Choroid plexus epithelial cell (primary cell): ENCODE results near the gene PTPN5.
A peak's percentile ranks its signal among the peaks of the same experiment; 100 is the strongest.

ENCODE experiments used
- DNase-seq: peaks from one replicate; pipeline ENCODE4 v3.0.0-alpha.2; 2010; ENCODE audit warnings: low read depth
- H3K4me3 ChIP-seq: 2 replicates; pipeline ENCODE4 v1.5.1; 2011; ENCODE audit warnings: low read depth, mild to moderate bottlenecking, control low read depth, low read length, moderate library complexity
- TF ChIP-seq, protein P1 (sequence below): conservative IDR thresholded peaks from 2 replicates; pipeline ENCODE4 v1.5.1; 2011; ENCODE audit warnings: low read depth, mild to moderate bottlenecking, control low read depth, inconsistent platforms, low read length, moderate library complexity

PTPN5 gene

DNA sequence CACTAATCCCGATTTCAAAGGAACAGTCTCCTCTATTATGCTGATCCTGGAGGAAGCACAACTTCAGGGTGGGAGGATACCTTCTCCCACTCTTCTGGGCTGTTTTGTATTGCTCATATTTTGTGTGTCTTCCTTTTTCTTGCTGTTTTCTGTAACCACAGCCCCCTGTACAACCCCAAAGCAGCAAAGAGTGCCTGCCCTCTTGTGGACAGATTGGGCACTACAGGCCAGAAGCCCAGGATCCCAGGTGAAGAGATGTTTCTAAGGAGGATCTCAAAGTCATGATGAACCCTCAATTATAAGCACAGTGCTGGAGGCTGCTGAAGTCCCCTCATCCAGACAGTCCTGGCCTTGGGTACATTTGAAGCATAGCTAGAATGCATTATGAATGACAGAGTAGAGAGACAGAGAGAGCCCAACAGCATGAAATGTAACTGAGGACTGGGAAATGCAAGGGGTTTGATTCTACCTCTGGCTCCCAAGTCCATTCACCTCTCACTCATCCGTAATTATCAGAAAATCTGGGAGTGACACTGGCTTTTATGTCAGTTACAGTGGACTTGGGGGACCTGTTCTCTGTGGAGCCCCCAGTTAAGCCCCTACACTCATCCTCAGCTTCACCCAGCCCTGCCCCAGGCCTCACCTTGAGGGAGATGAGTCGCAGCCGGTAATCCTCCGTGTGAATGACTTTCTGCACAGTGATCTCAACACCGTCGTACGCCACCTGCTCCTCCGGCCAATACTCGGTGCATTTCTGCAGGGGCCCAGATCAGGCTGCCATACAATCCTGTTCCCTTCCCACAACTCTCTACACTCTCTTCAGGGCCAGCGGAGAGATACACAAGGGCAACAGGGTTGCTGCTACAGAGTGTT, 59.4 kb downstream of the PTPN5 start:
- TF ChIP-seq, protein P1, sequence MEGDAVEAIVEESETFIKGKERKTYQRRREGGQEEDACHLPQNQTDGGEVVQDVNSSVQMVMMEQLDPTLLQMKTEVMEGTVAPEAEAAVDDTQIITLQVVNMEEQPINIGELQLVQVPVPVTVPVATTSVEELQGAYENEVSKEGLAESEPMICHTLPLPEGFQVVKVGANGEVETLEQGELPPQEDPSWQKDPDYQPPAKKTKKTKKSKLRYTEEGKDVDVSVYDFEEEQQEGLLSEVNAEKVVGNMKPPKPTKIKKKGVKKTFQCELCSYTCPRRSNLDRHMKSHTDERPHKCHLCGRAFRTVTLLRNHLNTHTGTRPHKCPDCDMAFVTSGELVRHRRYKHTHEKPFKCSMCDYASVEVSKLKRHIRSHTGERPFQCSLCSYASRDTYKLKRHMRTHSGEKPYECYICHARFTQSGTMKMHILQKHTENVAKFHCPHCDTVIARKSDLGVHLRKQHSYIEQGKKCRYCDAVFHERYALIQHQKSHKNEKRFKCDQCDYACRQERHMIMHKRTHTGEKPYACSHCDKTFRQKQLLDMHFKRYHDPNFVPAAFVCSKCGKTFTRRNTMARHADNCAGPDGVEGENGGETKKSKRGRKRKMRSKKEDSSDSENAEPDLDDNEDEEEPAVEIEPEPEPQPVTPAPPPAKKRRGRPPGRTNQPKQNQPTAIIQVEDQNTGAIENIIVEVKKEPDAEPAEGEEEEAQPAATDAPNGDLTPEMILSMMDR = peak; percentile 99
- DNase-seq = peak; percentile 68
- H3K4me3 ChIP-seq = no peak overlapping the region

DNA sequence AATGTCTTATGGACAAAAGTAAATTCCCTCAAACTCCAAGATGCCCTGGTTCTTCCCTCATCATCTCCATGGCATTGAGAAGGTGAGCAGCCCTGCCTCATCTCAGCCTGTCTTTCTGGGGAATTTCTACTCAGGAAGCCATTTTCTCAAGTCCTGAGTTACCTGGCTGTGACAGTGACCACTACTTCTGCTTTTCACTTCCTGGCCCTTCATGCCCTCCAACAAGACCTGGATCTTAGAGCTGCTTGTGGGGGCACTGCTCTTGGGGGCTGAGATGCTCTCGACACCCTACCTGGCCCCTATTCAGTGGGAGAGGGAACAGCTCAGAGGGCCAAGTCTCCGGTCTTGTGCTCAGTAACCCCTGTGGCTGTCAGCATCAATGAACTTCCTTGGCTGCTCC, 60.2 kb downstream of the PTPN5 start:
- no peak for DNase-seq
- H3K4me3 ChIP-seq = no peak overlapping the region
- TF ChIP-seq, protein P1 = no peak

DNA sequence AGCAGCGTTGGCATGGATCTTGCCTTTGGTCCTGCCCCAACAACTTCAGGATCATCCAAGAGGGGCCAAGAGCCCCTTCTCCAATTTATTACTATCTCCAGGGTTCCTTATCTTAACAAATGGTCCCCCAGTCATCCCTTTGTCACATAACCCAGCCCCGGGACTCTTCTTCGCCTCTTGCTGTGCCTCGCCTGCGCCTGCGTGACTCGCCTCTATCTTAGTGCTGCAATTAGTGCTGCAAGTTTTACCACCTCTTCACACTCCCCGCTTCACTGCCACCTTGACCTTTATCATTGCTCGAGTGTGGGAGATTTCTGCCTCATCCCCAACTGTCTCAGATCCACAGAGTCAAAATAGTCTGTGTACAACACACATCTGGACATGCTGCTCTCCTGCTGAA, 61.6 kb downstream of the PTPN5 start:
- TF ChIP-seq, protein P1 = no peak
- no peak for DNase-seq
- no peak overlapping the region for H3K4me3 ChIP-seq

DNA sequence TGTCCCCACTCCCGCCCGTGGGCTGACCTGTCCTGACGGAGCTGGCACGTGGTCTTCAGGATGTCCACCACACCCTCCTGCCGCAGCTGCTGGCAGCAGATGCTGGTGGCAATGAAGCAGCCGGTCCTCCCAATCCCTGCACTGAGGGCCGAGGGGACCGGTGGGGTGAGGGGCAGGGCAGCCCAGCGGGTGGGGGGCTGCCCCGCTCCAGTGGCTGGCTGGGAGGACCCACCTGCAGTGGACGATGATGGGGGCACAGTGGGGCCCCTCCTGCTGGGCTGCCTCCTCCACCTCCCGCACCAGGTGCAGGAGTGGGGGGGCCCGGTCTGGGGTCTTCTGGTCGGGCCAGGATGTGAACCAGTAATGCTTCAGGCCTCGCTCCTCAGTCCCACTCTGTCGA, 62.2 kb downstream of the PTPN5 start:
- DNase-seq = no peak
- TF ChIP-seq, protein P1 = no peak
- H3K4me3 ChIP-seq = no peak overlapping the region

DNA sequence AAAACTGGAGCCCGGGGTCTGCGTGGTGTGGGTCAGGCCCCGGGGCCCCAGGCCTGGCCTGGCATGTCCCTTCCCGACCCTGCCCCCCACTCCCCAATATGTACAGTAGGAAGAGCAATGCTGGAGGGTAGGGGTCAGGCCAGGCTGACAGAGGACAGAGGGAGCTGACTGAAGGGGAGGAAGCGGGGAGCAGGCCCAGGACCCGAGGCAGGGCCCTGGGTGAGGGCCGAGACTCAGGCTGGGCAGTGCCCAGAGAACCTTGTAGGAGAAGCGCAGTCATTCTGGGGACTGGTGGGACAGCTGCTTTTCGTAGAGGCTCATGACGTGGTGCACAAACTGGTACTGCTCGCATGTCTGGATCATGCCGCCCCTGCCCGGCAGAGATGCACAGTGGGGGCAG, 62.9 kb downstream of the PTPN5 start:
- H3K4me3 ChIP-seq = no peak overlapping the region
- DNase-seq = no peak
- TF ChIP-seq, protein P1 = no peak

DNA sequence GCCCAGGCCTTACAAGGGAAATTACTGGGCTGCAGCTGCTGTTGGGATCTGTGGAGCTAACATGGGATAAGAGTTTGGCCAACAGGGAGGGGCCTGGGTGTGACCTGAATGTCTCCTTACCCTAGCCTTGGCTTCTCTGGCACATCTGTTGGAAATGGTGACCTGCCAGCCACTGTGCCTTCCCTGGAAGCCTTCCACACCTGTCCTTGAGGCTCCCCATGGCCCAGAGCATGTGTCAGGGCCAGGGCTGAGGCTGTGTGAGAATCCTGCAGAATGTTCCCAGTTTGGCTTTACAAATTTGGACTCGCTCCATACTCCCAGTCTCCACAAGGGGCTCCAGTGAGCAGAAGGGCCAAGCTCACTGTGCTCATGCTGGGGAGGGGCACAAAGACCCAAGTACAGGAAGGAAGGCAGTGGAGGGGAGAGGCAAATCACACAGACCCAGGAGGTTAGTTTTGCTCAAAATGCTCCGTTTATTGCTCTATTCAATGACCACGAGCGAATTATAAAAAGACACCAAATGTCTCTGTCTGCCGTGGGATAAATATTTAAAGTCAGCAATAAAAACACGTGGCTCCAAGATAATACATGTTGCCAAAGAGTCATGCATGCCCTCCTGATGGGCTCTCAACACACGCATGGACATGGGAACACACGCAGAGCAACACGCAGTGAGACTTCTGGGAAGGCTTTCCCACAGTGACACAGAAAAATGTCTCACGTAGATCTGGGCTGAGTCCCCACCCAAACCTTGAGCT, 63.9 kb downstream of the PTPN5 start:
- H3K4me3 ChIP-seq = no peak overlapping the region
- peak; percentile 48 for DNase-seq
- TF ChIP-seq, protein P1 = peak; percentile 86
